Measurements from ENCODE around the gene KIF26B.

GRCh38 chr1:245682638-245683628 lies 528.1 kb downstream of the KIF26B start:
- TF ChIP-seq CTCF (IDR thresholded peaks at IDR 0.05) = no peak
- TF ChIP-seq POLR2A (IDR thresholded peaks at IDR 0.05) = no peak

Data from body of pancreas (tissue), 4 donors.